GM10266 (cell line): ENCODE measurements around the gene MAGEA9B.
"Not testable (repeated sequence)": the region's sequence is repeated elsewhere in the genome, so short reads cannot be mapped to it uniquely, and the experiment has no call there.

Source experiments
- DNase-seq: peaks from one replicate; pipeline ENCODE4 v3.0.0; 2012; ENCODE audit errors: extremely low spot score
- TF ChIP-seq, protein P1 (sequence below): IDR thresholded peaks from 2 replicates; pipeline ENCODE4 v1.5.1; 2012; ENCODE audit warnings: mild to moderate bottlenecking, low read depth; ENCODE audit not compliant: control insufficient read depth, insufficient read depth; ENCODE audit errors: missing control alignments

The MAGEA9B gene

GRCh38 chrX:149547782-149548181, 39.5 kb downstream of the MAGEA9B start:
- DNase-seq, result not testable (repeated sequence)

DNA sequence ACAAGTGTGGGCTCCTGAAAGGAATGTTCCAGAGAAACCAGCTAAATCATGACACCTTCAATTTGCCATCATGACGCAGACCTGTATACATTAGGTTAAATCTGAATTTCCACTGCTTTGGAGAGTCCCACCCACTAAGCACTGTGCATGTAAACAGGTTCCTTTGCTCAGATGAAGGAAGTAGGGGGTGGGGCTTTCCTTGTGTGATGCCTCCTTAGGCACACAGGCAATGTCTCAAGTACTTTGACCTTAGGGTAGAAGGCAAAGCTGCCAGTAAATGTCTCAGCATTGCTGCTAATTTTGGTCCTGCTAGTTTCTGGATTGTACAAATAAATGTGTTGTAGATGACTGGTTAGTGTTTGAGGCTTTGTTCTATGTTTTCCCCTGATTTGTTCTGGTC, 40.3 kb downstream of the MAGEA9B start:
- DNase-seq, result not testable (repeated sequence)

DNA sequence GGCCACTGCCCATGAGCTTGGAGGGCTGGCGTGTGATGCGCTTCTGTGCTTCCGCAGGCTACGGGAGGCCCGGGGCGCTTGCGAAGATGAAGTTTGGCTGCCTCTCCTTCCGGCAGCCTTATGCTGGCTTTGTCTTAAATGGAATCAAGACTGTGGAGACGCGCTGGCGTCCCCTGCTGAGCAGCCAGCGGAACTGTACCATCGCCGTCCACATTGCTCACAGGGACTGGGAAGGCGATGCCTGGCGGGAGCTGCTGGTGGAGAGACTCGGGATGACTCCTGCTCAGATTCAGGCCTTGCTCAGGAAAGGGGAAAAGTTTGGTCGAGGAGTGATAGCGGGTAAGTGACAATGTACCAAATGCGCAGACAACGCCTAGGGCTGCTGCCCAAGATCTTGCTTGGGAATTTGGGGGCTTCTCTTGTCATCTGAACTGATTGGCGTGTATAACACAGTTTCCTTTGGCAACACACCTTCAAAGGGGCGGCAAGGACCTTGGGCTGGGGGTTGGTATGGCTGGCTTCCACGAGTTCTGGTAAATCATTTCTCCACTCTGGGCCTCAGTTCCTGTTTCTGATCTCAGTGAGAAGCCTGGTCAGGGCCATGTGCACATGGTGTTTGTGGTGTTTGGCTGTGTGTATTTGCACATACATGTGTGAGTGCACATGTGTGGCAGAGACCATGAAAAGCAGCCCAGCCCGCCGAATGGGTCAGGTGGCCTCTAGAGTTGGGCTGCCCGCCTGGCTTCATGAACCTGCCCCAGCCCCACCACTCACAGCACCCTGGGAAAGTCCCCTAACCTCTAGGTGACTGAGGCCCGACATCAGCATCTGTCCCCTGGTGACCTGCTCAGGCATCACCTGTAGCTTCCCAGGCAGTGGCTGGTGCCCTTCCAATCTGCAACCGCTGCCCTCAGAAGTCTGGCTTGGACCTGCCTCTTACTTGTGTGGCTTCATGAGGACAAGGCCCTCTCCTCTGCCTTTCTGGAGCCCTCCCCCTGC, 41.4 kb downstream of the MAGEA9B start:
- not testable (repeated sequence) for DNase-seq

DNA sequence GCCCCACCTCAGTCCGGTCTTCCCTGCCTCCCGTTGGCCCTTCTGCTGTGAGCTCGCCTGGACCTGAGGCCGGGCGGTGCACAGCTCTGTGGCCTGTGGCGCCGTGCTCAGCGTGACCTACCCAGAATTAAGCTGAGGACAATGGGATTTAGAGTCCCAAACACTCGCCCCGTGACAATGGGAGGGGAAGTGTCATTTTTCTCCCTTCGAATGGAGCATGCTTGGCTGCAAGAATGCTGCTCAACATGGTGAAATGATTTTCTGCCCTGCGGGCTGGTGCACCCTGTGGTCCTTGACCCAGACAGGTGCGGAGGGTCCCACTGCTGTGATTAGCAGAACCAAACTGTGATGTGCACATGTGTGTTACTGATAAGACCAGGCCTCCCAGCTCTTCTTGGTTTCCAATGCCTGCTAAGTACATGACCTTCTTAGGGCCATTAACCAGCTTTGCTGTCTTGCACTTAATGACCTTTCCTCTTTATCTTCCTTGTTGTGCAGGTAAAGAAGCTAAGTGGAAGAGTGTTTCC, 45.7 kb downstream of the MAGEA9B start:
- TF ChIP-seq, protein P1, sequence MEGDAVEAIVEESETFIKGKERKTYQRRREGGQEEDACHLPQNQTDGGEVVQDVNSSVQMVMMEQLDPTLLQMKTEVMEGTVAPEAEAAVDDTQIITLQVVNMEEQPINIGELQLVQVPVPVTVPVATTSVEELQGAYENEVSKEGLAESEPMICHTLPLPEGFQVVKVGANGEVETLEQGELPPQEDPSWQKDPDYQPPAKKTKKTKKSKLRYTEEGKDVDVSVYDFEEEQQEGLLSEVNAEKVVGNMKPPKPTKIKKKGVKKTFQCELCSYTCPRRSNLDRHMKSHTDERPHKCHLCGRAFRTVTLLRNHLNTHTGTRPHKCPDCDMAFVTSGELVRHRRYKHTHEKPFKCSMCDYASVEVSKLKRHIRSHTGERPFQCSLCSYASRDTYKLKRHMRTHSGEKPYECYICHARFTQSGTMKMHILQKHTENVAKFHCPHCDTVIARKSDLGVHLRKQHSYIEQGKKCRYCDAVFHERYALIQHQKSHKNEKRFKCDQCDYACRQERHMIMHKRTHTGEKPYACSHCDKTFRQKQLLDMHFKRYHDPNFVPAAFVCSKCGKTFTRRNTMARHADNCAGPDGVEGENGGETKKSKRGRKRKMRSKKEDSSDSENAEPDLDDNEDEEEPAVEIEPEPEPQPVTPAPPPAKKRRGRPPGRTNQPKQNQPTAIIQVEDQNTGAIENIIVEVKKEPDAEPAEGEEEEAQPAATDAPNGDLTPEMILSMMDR, result no peak
- no peak for DNase-seq

DNA sequence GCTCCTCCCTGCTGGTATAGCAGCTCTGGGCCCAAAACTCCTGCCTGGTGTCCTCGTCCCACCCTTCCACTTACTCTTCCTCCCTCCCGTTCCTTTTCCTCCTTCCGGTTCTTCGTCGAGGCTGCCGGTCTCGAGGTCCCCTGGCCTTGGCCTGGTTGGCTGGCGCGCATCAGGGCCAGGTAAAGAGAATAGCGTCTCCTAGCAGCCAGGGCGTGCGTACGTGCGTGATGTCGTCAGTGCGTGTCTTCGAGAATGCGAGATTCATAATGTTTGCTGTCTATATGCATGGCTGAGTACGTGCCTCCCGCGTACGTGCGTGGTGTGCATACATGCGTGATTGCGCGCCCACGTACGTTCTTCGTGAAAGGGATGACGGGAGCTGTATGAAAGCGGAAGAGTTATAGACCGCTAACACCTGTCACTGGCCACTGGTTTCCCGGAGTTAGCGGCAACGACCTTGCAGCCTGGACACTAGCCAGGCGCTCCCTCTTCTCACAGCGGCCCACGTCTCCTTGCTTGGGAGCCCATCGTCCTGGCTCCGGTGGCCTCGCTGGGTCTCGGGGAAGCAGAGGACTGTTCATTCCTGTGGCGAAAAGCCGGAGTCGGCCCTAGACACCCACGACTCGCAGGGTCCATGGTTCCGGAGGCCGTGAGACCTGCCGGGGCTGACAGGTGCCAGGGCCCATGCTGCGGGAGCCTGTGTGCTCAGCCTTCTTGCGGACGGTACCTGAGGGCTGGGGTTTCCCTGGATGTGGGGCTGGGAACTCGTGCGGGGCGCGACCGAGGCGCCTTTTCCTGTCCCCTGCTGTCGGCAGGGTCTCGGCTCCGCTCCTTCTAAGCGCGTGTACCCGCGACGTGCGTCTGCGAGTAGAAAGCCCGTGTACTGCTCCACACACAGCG, 46.4 kb downstream of the MAGEA9B start, which contains the start of gene EOLA1:
Gene EOLA1, plus strand, starts transcription at position 392 of the 900 bp plus-strand sequence. CDS start 4,619 bp downstream, outside the sequence.
- DNase-seq, result peak; percentile 59
- TF ChIP-seq, protein P1, result no peak

DNA sequence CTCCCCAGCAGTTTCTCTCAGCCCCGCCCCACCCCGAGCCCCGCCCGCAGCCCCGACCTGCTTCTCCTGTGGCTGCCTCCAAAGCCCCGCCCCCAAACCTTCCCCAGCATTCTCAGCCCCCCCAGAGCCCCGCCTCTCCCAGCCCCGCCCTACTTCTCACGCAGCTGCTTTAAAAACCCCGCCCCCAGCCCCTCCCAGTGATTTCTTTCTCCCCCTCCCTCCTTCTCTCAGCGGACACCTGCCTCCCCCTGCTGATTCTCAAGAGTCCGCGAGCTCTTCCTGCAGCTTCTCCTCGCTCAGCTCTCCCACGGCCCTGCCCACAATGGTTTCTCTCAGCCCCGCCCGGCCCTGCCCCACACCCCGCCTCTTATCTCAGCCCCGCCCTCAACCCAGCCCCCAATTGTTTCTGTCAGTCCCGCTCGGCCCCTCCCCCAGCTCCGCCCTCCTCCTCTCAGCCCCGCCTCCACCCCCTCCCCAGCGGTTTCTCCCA, 47.1 kb downstream of the MAGEA9B start:
- DNase-seq, result peak; percentile 80
- TF ChIP-seq, protein P1, result no peak

DNA sequence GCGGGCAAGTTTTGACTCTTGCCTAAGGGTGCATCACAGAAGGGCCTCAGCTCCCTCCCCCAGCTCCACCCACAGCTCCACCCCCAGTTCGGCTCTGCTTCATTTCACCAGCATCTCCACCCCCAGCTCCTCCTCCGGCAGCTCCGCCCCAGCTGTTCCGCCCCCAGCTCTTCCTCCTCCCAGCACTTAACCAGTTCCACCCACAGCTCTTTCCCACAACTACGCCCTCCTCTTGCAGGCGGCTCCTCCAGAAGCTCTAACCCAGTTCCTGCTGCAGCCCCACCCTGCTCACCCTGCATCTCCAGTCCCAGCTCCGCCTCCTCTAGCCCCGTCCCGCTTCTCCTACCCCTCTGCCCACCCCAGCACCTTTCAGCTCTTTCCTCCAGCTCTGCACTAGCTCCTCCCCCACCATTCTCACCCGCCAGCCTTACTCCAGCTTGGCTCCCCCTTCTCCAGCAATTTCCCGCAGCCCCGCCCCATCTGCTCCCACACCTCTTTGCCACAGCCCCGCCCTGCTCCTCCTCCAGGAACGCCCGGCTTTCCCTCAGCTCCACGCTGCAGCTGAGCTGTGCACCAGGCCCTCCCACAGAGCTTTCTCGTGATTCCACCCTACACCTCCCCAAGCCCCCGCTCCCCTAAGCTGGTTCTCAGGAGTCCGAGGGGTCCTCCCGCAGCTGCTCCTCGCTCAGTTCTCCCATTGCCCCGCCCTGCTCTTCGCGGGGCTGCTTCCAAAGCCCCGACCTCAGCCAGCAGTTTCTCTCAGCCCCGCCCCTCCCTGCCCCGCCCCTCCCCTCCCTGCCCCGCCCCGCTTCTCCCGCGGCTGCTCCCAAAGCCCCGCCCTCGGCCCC, 47.8 kb downstream of the MAGEA9B start:
- peak; percentile 55 for DNase-seq
- TF ChIP-seq, protein P1, result no peak

- not testable (repeated sequence) for DNase-seq
These were observed 49.8 kb downstream of the MAGEA9B start for GRCh38 chrX:149537474-149537873.

DNA sequence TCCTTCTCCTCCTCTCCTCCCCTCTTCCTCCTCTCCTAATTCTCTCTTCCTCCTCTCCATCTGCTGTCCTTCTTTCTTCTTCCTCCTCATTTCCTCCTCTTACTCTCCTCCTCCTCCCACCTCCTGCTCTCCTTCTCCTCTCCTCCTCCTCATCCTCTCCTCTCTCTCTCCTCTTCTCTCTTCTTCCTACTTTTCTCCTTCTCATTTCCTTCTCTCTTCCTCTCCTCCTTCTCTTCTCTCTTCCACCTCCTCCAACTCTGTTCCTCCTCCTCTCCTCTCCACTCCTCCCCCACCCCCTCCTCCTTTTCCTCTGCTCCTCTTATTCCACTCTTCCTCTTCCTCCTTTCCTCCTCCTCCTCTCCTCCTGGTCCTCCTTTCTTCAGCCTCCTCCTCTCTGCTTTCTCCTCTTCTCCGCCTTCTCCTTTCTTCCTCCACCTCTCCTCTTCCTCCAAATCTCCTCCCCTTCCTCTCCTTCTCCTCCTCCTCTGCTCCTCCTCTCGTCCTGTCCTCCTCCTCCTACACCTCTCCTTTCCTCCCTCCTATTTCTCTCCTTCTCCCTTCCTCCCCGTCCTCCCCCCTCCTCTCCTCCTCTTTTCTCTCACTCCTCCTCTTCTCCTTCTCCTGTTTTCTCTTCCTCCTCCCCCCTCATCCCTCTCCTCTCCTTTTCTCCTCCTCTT, 52.2 kb downstream of the MAGEA9B start:
- not testable (repeated sequence) for DNase-seq

GRCh38 chrX:149533999-149534398, 53.3 kb downstream of the MAGEA9B start:
- DNase-seq, result not testable (repeated sequence)

DNA sequence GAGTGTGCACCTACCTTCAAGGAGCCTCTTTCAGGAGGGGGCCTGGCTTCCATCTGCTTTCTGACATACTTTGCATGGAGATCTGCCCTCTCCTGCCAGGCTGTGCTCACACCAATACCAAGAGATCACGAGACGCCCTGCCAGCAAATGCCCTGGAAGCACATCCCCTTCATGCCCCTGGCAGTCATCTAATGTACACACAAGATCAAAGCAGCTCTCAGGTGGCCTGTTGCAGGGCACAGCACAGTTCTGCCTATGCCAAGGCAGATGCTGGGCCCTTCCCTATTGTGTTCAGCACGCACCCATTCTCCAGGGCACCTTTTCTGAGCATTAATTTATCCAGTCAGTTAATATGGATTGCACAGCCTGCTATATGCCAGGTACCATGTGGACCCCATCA, 54.4 kb downstream of the MAGEA9B start:
- DNase-seq, result not testable (repeated sequence)
